ENCODE data around the gene SMOC2.

DNA sequence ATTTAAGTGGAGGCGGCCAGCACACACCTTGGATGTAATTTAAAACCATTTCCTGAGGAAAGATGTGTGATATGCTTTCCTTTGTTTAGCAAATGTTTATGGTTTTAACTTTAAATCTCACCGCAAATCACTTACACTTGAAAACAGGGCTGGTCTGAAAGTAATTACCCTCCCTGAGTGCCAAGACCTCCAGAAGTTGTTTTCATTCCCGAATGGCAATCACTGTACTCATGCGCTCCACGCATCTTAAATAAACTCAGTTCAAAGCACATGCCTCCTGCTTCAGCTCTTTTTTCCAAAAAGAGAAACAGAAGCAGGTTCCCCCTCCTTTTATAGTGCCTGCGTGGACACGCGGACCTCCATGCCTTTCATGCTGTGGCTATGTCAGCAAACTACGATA lies 224.0 kb downstream of the SMOC2 start:
- TF ChIP-seq, protein P1, sequence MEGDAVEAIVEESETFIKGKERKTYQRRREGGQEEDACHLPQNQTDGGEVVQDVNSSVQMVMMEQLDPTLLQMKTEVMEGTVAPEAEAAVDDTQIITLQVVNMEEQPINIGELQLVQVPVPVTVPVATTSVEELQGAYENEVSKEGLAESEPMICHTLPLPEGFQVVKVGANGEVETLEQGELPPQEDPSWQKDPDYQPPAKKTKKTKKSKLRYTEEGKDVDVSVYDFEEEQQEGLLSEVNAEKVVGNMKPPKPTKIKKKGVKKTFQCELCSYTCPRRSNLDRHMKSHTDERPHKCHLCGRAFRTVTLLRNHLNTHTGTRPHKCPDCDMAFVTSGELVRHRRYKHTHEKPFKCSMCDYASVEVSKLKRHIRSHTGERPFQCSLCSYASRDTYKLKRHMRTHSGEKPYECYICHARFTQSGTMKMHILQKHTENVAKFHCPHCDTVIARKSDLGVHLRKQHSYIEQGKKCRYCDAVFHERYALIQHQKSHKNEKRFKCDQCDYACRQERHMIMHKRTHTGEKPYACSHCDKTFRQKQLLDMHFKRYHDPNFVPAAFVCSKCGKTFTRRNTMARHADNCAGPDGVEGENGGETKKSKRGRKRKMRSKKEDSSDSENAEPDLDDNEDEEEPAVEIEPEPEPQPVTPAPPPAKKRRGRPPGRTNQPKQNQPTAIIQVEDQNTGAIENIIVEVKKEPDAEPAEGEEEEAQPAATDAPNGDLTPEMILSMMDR (IDR thresholded peaks at IDR 0.05), result no peak
- TF ChIP-seq POLR2A (IDR thresholded peaks at IDR 0.05), result no peak

All from Peyer's patch (tissue), 4 donors.